ENCODE measurements around the gene LSAMP.

DNA sequence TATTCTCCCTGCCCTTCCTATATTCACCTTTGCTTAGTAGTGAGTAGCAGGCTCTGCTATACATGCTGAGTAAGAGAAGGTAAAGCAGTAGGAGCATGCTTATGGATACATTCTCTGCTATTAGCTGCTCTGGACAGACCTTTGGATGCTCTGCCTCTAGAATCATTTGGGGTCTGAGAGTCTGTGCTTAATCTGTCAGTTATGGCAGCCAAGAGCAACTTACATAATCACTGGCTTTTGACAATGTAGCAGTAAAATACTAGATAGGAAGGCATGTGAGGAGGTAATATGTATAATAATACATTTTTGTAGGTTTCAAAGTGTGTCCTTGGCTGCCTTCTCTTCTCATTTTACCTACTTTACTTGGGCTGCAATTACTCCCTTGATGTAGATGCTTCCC lies 544.3 kb downstream of the LSAMP start:
- TF ChIP-seq, protein P1, sequence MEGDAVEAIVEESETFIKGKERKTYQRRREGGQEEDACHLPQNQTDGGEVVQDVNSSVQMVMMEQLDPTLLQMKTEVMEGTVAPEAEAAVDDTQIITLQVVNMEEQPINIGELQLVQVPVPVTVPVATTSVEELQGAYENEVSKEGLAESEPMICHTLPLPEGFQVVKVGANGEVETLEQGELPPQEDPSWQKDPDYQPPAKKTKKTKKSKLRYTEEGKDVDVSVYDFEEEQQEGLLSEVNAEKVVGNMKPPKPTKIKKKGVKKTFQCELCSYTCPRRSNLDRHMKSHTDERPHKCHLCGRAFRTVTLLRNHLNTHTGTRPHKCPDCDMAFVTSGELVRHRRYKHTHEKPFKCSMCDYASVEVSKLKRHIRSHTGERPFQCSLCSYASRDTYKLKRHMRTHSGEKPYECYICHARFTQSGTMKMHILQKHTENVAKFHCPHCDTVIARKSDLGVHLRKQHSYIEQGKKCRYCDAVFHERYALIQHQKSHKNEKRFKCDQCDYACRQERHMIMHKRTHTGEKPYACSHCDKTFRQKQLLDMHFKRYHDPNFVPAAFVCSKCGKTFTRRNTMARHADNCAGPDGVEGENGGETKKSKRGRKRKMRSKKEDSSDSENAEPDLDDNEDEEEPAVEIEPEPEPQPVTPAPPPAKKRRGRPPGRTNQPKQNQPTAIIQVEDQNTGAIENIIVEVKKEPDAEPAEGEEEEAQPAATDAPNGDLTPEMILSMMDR (IDR thresholded peaks at IDR 0.05): no peak
- TF ChIP-seq POLR2AphosphoS5 (IDR thresholded peaks at IDR 0.05; ENCODE audit: insufficient read depth in 1 of 2, low read depth in 1 of 2): no peak
